Astrocyte of the spinal cord (primary cell): ENCODE measurements around the gene NDUFC1.

ENCODE experiments used
- DNase-seq: peaks from one replicate; pipeline ENCODE4 v3.0.0; 2011; ENCODE audit warnings: low read depth, low spot score
- H3K4me3 ChIP-seq: 2 replicates; pipeline ENCODE4 v1.5.1; 2011; ENCODE audit warnings: low read depth, mild to moderate bottlenecking, low read length, moderate library complexity
- in situ Hi-C: cut with HindIII; loops from 2 replicates; pipeline ENCODE4 v1.10.0; 2017; ENCODE audit warnings: low sequenced_read_pairs
- TF ChIP-seq, protein P1 (sequence below): IDR thresholded peaks from 2 replicates; pipeline ENCODE4 v1.5.1; 2012; ENCODE audit warnings: low read depth, mild to moderate bottlenecking, low read length, inconsistent platforms

The NDUFC1 gene

DNA sequence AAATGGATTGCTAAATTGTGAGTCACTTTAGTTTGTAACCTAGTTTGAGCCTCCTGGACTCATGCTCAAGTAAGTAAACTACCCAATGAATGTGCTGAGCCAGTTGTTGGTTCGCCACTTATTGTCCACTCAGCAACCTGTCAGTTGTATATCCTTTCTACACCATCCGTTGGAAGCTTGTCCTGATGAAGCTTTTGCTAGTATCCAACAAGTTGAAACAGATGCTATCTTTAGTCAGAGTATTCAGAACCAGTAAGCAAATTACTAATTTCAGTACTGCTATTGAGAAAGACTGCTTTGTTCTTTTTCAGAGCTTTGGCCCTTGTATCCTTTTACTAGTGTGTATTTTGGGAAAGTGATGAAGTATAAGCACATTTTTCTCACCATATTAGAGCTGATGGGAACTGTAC, 5.3 kb downstream of the NDUFC1 start:
- TF ChIP-seq, protein P1, sequence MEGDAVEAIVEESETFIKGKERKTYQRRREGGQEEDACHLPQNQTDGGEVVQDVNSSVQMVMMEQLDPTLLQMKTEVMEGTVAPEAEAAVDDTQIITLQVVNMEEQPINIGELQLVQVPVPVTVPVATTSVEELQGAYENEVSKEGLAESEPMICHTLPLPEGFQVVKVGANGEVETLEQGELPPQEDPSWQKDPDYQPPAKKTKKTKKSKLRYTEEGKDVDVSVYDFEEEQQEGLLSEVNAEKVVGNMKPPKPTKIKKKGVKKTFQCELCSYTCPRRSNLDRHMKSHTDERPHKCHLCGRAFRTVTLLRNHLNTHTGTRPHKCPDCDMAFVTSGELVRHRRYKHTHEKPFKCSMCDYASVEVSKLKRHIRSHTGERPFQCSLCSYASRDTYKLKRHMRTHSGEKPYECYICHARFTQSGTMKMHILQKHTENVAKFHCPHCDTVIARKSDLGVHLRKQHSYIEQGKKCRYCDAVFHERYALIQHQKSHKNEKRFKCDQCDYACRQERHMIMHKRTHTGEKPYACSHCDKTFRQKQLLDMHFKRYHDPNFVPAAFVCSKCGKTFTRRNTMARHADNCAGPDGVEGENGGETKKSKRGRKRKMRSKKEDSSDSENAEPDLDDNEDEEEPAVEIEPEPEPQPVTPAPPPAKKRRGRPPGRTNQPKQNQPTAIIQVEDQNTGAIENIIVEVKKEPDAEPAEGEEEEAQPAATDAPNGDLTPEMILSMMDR, result no peak
- no peak overlapping the region for H3K4me3 ChIP-seq
- DNase-seq, result no peak
- in situ Hi-C loops, result no loop called here

DNA sequence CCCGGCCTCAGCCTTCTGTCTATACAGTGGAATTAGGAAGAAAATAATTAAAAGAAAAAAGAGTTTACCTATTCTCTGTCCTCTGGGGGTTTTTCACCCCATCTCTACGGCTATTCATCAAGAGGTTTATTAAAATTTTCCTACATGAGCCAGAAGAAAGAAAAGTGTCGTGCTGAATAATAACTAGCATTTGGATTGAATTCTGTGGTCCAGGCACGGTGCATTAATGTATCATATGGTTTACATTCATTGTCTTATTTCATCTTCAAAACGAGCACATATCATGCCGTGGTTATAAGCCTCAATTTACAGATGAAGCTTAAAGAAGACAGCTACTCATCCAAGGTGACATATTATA, 6.4 kb downstream of the NDUFC1 start:
- H3K4me3 ChIP-seq, result peak overlapping the region; percentile 80
- DNase-seq, result no peak
- TF ChIP-seq, protein P1, result no peak
- in situ Hi-C loops, result no loop called here

DNA sequence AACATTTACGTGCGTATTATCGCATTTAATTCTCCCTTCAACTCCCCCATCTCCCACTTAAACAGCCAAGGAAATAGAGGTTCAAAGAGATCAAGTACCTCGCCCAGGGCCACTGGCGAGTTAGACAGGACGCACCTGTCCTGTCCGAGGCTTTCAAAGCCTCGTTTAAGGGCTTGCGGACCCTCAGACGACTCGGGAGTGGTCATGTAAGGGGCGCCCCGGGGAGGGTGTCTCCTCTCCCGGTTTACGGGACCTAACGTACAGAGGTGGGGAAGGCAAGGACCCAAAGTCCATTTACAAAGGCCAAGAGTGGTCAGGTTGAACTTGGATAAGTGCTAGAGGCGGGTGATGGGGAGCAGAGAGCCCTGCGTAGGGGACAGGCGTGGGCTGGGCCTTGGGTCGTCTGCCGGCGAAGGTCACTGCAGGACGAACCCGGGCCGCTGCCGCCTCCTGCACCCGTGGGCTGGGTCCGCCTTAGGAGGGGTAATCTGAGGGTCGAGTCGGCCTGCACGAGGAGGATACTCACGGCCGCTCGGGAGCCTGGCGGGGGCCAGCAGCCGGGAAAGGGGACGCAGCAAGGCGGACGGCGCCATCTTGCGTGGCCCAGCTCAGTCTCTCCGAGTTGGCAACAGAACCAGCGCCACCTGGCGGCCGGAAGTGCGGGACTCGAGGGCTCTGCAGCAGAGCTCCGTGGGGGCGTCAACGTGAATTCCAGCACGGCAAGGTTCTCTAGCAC, 6.9 kb downstream of the NDUFC1 start:
- in situ Hi-C loops, result no loop called here
- DNase-seq, result peak; percentile 92
- H3K4me3 ChIP-seq, result peak overlapping the region; percentile 80
- TF ChIP-seq, protein P1, result peak; percentile 95

DNA sequence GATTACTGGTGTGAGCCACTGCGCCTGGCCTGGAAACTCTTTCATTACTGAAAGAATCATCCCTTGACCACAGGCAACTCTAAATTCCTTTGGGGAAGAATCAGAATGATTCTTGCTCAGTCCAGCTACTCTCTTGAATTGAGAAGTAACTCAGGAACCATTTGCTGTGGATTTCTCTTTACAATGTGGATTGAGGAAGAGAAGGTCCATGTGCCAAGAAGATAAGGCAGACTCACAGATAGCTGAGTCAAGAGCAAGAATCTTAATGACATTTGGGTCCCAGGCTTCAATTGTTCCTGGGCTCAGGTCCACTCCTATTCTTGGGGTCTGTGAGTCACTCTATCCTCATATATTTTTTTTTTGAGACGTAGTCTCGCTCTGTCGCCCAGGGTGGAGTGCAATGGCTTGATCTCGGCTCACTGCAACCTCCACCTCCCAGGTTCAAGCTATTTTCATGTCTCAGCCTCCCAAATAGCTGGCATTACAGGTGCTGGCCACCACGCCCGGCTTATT, 16.0 kb downstream of the NDUFC1 start:
- TF ChIP-seq, protein P1, result no peak
- no peak overlapping the region for H3K4me3 ChIP-seq
- DNase-seq, result no peak
- in situ Hi-C loops, result no loop called here

DNA sequence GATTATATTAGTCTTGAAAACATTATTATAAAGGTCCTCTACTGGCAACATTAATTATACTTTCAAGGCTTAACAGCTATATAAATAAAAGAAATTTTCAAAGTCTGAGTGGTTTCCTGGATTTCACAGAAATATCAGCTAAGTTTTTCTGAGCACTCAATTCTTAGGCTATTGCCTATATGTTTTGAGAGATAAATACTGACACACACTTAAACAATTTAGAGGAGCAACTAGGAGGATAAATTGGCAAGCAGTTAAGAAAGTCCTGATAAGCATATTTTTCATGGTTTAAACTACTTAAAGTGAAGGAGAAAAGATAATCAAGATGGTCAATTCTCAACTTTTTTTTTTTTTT, 19.6 kb downstream of the NDUFC1 start:
- H3K4me3 ChIP-seq, result no peak overlapping the region
- TF ChIP-seq, protein P1, result no peak
- in situ Hi-C loops, result no loop called here
- no peak for DNase-seq

DNA sequence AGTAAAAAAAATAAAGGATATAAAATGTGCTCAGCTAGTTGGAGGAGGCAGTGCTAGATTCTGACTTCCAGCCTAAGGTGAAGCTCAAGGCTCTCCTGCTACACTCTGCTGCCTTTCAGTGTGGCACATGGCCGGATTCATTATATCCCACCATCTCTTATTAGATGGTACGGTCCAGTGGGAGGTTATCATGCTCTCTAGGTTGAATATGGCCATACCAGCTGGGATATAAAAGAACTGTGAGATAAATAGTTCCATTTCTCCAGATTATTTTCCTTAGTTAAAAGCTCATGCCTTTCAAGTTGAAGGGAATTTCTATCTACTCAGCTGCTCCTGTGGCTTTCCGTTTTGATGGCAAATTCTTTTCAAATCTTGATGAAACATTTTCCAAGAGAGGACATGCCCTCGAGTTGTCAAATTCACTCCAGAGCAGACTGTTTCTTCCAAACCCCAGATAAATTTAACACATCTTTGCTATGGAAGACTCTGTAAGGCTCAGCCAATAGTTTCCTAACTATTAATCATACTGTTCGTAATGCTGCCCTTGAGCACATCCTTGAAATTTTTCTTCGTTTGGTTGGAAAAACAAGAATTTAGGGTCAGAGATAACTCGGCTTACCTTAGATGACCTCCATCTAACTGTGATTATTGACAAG, 20.1 kb downstream of the NDUFC1 start:
- TF ChIP-seq, protein P1, result no peak
- no peak overlapping the region for H3K4me3 ChIP-seq
- no peak for DNase-seq
- in situ Hi-C loops, result no loop called here
